ENCODE measurements around the gene TMOD3.

The TMOD3 gene

DNA sequence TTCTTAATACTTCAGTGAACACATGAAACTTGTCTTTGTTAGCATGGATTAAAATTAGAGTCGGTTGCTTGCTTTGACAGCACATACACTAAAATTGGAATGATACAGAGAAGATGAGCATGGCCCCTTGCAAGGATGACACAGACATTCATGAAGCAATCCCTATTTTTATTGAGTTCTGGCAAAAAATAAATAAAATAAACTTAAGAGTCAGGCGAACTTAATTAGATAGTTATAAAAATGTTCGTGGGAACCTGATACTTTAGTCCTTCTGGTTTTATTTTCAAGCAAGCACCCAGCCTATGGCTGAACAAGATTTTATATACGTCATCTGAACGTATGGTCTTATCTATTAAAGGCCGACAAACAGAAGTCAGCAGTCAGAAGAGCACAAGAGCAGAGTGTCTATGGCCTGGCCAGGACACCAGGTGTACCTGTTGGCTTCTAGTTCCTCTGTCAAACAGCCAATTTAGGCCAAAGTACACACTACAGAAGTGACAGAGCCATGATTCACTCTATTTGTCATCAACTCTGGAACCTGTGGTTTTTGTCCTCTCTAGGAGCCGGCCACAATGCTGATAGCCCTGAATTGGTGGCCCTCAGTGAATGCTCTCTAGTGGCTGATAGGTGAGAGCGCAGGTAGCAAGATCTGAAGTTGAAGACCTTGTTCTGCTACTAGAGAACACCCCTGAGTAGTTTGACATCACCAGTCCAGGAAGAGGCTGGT lies 77.8 kb downstream of the TMOD3 start:
- DNase-seq (ENCODE audit: low spot score): no peak

DNA sequence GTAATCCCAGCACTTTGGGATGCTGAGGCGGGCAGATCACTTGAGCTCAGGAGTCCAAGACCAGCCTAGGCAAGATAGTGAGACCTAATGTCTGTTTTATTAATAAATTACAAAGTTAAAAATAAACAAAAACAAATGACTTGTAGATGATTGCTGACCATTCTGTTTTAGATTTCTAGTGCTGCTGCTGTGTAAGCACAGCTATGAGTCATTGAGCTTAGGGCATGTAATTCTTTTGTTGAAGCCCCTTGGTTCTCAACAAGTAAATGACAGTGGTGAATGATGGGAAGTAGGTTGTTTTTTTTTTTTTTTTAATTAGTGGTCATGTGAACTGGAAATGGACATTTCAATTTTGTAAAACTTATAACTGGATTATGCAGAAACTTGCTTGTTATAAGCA lies 78.9 kb downstream of the TMOD3 start:
- no peak for DNase-seq (ENCODE audit: low spot score)

DNA sequence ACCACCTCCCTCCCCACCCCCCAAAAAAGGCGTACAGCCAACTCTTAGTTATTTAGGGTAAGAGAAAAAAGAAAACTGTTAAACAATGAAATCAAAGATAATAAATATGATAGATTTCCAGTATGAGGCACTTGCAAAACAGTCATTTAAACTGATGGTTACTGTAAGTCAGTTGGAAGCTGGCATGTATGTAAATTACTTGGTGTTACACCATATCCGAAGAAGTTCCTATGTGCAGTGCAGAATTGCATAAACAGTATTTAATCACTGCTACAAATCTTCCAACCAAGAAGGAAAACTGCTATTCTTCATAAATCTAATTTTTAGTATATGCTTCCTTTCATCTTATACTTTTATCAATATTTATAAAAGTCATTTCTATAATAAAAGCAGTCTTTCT lies 80.1 kb downstream of the TMOD3 start:
- no peak for DNase-seq (ENCODE audit: low spot score)

DNA sequence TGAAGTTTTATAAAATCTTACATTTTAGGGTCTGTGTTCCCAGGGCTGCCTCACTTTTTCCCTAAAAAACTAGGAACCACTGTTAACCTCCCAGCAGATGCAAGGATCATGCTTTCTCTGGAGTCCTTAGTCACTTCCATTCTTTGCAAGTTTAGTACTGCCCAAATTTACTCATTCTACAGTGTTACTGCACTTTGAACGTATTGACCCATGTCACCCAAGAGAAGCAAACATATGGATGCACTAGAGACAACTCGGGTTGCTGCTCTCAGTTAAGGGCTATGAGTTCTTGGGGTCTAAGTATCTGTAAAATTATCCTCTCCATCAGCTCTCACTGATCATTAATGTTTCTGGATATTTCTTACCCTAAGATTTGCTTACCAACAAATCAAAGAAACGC lies 83.1 kb downstream of the TMOD3 start:
- DNase-seq (ENCODE audit: low spot score): no peak

DNA sequence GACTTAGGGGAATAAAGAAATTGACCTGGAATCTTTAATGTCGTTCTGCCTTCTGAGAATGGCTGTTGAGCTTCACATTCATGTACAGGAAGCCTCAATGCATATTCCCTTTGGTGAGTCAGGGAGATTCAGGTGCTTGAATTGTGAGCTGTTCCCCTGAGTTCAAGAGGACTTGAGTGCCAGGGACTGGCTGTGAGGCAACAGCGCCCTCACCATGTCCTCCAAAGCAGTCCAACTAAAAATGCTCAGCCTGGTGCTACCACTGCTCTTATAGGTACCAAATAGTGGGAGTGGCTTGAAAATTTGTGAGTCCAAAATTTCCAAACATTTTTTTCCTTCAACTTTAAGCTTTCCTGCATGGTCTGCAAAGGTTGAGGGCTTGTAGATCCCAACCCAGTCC lies 88.0 kb downstream of the TMOD3 start:
- no peak for DNase-seq (ENCODE audit: low spot score)

DNA sequence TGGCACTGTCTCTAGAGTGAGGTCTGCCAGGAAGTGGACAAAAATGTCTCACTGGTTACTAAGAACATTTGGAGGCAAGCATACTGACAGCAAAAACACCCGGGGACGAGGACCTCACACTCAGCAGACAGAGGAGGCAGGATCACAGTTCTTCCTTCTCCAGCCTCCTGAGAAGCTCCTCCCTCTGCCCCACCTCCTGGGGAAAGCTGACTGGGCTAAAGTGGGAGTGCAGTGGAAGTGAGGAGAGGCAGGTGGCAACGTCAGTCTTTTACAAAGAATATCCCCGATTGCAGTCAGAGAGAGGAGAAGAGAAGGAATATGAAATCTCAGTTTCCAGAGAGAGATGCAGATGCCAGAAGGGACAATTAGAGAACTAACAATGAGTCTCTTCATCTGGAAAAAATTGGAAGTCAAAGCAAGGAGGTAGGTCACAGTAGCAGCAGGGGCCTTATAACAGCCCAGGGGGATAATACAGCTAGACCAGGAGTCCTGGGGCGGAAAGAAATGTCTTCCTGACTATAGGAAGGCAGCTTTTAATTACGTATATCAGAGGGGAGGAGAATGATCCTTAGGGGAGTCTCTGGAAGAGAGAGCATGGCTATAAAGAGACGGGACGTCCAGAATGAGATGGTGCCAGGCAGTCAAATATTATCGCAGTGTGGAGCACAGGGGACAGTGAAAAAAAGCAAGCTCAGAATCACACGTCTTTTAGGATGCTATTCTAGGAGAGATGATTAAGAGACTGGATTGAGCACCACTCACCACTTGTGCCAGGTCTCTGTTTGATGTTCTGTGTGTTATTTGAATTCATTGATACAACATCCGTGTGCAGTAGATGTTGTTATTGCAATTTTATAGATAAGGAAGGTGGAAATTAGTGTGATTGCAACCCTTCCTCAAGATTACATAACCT lies 95.0 kb downstream of the TMOD3 start:
- no peak for DNase-seq (ENCODE audit: low spot score)

DNA sequence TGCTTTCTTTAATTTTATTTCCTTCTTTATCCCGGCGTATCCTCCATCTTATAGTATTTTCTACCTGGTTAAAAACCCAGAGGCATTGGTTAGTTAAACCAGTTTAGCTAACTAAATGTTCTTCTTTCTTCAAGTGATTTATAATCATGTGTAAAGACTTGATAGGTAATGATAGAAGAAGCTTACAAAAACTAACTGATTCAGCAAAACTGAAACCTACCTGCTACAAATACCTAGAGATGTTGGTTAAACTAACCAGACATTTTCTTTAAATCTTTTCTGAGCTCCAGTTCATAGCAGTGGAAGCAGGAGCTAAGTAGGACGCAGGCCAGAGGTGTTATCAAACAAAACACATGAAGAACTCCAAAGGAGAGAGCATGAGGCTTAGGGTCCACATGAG lies 97.4 kb downstream of the TMOD3 start:
- DNase-seq (ENCODE audit: low spot score): no peak

DNA sequence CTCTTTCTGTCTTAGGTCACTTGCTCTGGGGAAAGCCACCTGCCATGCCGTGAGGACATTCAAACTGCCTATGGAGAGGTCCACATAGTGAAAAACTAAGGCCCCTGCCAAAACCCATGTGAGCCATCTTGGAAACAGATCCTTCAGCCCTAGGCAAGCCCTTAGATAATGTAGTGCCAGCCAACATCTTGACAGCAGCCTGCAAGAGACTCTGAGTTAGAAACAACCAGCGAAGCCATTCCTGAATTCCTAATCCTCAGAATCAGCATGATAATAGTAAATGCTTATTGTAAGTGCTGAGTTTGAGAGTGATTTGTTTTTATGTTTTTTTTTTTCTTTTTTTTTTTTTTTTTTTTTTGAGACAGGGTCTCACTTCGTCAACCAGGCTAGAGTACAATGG lies 101.6 kb downstream of the TMOD3 start:
- no peak for DNase-seq (ENCODE audit: low spot score)

DNA sequence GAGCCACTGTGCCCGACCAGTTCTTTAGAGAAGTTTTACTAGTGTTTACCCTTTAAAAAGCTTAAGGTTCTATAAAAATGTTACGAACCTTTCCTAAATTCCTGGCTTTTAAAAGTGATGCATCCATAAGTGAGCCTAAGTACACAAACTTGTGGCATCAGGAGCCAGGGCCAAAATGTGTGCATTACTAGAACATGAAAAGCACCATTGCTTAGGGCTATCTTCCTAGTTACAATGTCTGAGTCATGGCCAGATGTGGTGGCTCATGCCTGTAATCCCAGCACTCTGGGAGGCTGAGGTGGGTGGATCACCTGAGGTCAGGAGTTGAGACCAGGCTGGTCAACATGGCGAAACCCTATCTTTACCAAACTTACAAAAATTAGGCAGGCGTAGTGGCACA lies 102.2 kb downstream of the TMOD3 start:
- no peak for DNase-seq (ENCODE audit: low spot score)

DNA sequence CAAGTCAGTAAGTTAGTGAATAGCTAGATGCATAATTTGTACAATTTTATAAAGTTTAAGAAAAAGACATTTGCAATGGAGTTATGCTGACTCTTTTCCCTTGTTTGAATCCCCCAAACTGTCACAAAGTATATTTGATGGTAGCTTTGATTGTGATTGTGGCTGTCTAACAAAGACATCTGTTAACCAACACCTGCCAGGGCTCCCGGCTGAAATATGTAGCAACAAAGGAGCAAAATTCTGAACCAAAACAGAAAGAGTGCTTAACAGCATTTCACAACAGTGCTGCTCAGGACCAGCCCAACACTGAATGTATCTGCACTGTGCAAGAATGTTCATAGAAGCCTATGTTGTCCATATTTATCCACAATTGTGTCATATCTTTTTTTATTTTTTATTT lies 102.7 kb downstream of the TMOD3 start:
- DNase-seq (ENCODE audit: low spot score): no peak

DNA sequence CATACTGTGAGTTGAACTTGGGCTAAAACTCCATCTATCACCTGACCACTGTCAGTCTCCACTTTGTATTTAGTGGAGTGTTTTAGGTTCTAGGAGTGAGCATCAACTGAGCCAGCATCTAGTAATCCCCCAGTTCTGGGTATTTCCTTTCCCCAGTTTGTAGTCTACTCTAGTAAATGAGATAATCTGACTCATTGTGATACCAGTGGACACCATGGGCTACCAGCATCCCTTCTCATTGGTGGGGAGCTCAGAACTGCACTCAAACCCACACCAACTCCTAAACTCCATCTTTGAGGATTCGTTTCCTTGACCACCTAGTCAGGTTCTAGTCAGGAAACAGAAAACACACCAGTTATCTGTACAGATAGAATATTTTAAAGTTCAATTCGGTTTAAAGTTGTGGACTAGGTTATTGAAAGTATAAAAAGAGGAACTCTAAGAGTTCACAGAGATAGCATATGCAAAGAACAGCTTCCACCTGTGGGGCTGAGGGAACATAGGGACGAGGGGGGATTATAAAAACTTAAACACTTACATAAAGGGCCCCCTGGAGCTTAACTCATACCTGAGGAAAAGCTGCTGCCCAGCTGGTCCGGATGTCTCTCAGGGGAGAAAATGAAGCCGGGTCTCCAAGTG lies 106.1 kb downstream of the TMOD3 start:
- DNase-seq (ENCODE audit: low spot score): no peak

DNA sequence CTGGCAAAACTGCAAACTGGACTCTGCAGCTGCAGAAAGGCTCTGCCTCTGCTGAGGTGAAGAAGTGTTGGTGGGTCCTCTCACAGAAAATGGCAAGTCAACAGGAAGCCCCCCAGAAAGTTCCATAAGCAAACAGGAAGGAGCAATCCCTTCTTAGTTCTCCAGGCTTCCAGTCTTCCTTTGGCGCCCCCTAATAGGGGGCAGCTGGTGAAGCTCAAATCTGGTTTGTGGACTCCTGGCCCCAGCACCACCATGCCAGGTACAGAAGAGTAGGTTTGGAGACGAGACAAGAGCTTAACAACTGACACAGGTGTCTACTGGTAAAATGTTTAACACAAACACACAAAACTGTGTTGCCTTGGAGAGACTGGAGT lies 106.6 kb downstream of the TMOD3 start:
- no peak for DNase-seq (ENCODE audit: low spot score)

DNA sequence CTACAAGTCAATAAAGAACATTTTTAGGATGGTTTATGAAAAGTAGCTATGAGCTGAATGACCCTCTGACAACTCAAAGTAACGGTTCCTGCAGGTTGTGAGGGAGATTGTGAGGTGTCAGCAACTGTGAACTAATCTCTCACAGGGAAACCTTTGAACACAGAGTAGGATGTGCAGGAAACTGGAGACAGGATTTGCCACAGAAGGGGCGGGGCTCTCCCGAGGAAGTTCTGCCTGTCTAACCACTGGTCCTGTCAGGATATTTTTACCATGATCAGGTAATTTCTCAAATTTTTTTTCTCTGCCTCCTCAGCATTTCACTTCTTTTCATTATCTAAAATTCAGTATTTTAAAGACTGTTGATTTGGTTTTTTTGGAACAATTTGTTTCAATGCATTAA lies 108.8 kb downstream of the TMOD3 start:
- DNase-seq (ENCODE audit: low spot score): no peak

DNA sequence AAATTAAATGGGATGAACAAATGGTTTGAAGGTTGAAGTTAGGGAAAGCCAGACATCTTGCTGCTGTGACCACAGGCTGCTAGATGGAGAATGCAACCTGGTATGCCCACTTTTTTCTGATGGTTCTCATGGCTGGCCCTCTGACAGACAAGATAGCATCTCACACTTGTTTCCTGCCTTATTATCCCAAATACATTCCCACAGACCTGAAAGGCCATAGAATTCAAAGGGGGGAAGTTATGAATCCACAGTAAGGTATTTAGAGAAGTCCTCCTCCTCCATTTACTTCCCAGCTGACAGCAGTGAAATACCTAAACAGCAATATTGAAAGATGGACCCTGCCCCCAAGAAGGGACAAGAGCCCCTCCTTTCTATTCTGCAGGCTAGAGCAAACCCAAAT lies 109.8 kb downstream of the TMOD3 start:
- DNase-seq (ENCODE audit: low spot score): no peak

DNA sequence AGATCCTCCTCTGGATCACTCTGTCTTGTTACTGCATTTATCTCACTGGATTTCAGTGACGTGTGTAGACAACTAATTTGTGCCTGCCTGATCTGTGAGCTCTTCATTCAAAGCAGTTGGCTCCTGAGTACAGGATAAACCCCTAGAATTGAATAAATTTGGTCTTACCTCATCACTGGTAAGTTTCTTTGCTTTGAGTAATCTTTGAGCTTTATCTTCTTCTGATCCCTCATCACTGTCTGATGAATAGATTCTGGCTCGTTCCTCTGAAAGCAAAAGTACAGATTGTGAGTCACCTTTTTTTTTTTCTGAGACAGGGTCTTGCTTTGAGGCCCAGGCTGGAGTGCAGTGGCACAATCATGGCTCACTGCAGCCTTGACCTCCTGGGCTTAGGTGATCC lies 117.7 kb downstream of the TMOD3 start:
- DNase-seq (ENCODE audit: low spot score): no peak

DNA sequence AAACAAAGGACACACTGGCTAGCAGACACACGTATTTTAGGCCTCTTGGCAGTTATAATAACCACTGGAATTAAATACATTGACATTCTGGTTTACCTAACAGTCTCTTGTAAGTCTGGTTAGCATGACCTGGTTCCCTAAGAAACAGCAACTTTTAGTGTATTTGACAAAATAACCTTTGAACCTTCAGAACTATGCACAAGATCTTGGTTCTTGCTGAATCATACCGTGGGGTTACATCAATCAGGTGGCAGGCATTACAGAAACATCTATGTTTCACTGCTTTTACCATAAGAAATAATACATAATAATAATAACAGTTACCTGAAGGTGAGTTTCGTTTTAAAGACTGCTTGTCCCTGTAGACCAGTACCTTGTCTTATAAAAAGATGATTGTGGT lies 123.4 kb downstream of the TMOD3 start:
- DNase-seq (ENCODE audit: low spot score): no peak

DNA sequence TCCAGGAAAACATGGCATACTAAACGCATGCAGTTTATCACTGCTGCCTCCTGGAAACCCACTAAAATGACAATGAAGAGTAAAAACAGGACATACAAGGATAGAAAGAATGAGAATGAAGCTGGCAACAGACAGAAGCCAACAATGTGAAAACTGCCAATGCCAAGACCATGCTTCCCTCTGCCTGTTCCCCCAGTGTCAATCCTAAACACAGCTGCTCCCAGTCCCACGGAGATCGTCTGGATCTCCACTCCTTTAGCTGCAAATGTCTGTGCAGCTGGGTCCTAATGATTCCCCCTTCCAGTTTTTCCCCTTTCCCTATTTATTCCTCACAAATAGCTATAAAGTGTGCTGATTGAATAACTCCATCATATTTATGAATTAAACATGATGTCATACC lies 126.1 kb downstream of the TMOD3 start:
- DNase-seq (ENCODE audit: low spot score): no peak

Small RNA genes lying within 50 kb of the gene (small RNA-seq; reads per million reads assigned to genes)
- gene AC090971.5: 0 to 0.04 reads per million in 2 experiments
- gene RF00017: 0 reads per million in 2 experiments
- gene RF00019: 0 reads per million in 2 experiments
- 0 reads per million in 2 experiments for gene RNU6-90P
